Right lobe of liver (tissue), 4 donors: ENCODE data around the gene NSF.
"Not testable (repeated sequence)": the region's sequence is repeated elsewhere in the genome, so short reads cannot be mapped to it uniquely, and the experiment has no call there.

ENCODE experiments used
- POLR2A ChIP-seq: fragments of 450-650 bp; IDR thresholded peaks from one replicate; pipeline ENCODE4 v1.6.1; 2017; ENCODE audit warnings: antibody characterized with exemption, mild to moderate bottlenecking
- TF ChIP-seq, protein P1 (sequence below), 4 donors: fragments of 200-600 bp in 3 of 4; fragments of 450-650 bp in 1 of 4; IDR thresholded peaks; one replicate each; pipeline versions ENCODE4 v1.5.1 to v1.8.0; 2016 to 2022; ENCODE audit warnings: antibody characterized with exemption in 4 of 4, mild to moderate bottlenecking in 2 of 4
- donor health status: DM: no; HTN: no; CAD: no.
- donor health status: DM: no; HTN: no; CAD: no.
- donor health status: DM: no; HTN: yes; CAD: no.

GRCh38 chr17:46580082-46580481 is 10.4 kb upstream of the NSF start:
- TF ChIP-seq, protein P1, sequence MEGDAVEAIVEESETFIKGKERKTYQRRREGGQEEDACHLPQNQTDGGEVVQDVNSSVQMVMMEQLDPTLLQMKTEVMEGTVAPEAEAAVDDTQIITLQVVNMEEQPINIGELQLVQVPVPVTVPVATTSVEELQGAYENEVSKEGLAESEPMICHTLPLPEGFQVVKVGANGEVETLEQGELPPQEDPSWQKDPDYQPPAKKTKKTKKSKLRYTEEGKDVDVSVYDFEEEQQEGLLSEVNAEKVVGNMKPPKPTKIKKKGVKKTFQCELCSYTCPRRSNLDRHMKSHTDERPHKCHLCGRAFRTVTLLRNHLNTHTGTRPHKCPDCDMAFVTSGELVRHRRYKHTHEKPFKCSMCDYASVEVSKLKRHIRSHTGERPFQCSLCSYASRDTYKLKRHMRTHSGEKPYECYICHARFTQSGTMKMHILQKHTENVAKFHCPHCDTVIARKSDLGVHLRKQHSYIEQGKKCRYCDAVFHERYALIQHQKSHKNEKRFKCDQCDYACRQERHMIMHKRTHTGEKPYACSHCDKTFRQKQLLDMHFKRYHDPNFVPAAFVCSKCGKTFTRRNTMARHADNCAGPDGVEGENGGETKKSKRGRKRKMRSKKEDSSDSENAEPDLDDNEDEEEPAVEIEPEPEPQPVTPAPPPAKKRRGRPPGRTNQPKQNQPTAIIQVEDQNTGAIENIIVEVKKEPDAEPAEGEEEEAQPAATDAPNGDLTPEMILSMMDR (IDR thresholded peaks at IDR 0.05) = not testable (repeated sequence)
- not testable (repeated sequence) for TF ChIP-seq POLR2A
